Vagina (tissue), 2 donors: Measurements from ENCODE around the gene PZP. TPM values are rescaled to one million over a fixed set of nuclear protein-coding genes. Genes with fewer than 3 reads are reported as not detected.

ENCODE experiments used
- DNase-seq, 2 donors: peaks; one replicate each; pipeline ENCODE4 v3.0.0-alpha.2; 2017; ENCODE audit errors: extremely low spot score in 2 of 2
- H3K27ac ChIP-seq: fragments of 200-600 bp; sonication (generic); one replicate; pipeline ENCODE4 v1.5.1; 2019
- H3K27me3 ChIP-seq: fragments of 200-600 bp; sonication (generic); one replicate; pipeline ENCODE4 v1.5.1; 2019
- H3K36me3 ChIP-seq, 2 donors: fragments of 200-600 bp; sonication (generic); one replicate each; pipeline ENCODE4 v1.5.1; 2017 to 2019
- H3K4me1 ChIP-seq: fragments of 200-600 bp; sonication (generic); one replicate; pipeline ENCODE4 v1.5.1; 2019
- H3K4me3 ChIP-seq, 2 donors: fragments of 200-600 bp; sonication (generic); 1 replicate in 1 of 2; 2 replicates in 1 of 2; pipeline ENCODE4 v1.5.1; 2016 to 2019
- H3K9me3 ChIP-seq: fragments of 200-600 bp; sonication (generic); one replicate; pipeline ENCODE4 v1.5.1; 2019
- POLR2A ChIP-seq, 2 donors: fragments of 450-650 bp; IDR thresholded peaks; one replicate each; pipeline ENCODE4 v1.6.1; 2017; ENCODE audit warnings: antibody characterized with exemption in 2 of 2, mild to moderate bottlenecking in 2 of 2, moderate library complexity in 2 of 2
- POLR2AphosphoS5 ChIP-seq, 2 donors: sonication (generic); formaldehyde crosslinking; IDR thresholded peaks; one replicate each; pipeline ENCODE4 v1.9.0; 2017; ENCODE audit warnings: antibody characterized with exemption in 2 of 2, mild to moderate bottlenecking in 2 of 2, low read depth in 1 of 2; ENCODE audit not compliant: insufficient read depth in 1 of 2
- intact Hi-C: fragments of 100-400 bp; cut with DNase I; formaldehyde crosslinking; loops from one replicate; pipeline ENCODE4 v1.15.1; 2023
- total RNA-seq: library from RNA; depleted of rRNA; stranded (reverse); fragments of >200 nt; gene quantifications from one replicate; pipeline ENCODE4 v1.2.3, GENCODE V29; 2016
- TF ChIP-seq, protein P1 (sequence below), 3 experiments: fragments of 450-650 bp in 2 of 3; fragments of 200-600 bp in 1 of 3; sonication (generic) in 1 of 3; IDR thresholded peaks; one replicate each; pipeline ENCODE4 v1.5.1; 2017 to 2019; ENCODE audit warnings: antibody characterized with exemption in 3 of 3, mild to moderate bottlenecking in 2 of 3, moderate library complexity in 2 of 3

PZP gene
- total RNA-seq, 1 donor from 2014 or later, result not detected

DNA sequence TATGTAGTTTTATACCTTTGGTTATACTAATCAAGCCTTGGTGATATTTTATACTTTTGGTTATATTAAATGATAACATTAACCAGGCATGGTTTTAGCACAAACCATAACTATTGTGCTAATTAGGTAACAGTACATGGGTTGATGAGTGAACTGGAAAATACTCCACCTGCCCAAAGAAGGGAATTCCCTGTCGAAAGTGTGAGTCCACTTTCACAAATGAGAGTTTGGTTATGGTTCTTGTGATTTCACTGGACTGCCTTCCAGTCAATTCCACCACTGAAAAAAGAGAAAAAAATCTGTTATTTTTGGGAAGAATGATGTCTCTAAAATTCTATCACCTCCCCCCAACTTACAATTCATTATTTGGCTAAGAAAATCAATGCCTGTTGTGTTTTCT, 102.1 kb downstream of the PZP start:
- Histone ChIP-seq H3K27ac (no peak overlapping the region), H3K4me1 (no peaks in the 10 kb centered on the region), H3K36me3 (peaks cover 0 to 14% of the 10 kb centered on the region in 2 donors), H3K9me3 (no peaks in the 10 kb centered on the region), H3K27me3 (no peaks in the 10 kb centered on the region), H3K4me3 (no peak overlapping the region)
- no peak for DNase-seq
- intact Hi-C loops, result no loop called here
- TF ChIP-seq POLR2AphosphoS5 (IDR thresholded peaks at IDR 0.05; ENCODE audit: insufficient read depth in 1 of 2, low read depth in 1 of 2) (no peak), POLR2A (IDR thresholded peaks at IDR 0.05) (no peak)
- TF ChIP-seq, protein P1, sequence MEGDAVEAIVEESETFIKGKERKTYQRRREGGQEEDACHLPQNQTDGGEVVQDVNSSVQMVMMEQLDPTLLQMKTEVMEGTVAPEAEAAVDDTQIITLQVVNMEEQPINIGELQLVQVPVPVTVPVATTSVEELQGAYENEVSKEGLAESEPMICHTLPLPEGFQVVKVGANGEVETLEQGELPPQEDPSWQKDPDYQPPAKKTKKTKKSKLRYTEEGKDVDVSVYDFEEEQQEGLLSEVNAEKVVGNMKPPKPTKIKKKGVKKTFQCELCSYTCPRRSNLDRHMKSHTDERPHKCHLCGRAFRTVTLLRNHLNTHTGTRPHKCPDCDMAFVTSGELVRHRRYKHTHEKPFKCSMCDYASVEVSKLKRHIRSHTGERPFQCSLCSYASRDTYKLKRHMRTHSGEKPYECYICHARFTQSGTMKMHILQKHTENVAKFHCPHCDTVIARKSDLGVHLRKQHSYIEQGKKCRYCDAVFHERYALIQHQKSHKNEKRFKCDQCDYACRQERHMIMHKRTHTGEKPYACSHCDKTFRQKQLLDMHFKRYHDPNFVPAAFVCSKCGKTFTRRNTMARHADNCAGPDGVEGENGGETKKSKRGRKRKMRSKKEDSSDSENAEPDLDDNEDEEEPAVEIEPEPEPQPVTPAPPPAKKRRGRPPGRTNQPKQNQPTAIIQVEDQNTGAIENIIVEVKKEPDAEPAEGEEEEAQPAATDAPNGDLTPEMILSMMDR (IDR thresholded peaks at IDR 0.05), result no peak

DNA sequence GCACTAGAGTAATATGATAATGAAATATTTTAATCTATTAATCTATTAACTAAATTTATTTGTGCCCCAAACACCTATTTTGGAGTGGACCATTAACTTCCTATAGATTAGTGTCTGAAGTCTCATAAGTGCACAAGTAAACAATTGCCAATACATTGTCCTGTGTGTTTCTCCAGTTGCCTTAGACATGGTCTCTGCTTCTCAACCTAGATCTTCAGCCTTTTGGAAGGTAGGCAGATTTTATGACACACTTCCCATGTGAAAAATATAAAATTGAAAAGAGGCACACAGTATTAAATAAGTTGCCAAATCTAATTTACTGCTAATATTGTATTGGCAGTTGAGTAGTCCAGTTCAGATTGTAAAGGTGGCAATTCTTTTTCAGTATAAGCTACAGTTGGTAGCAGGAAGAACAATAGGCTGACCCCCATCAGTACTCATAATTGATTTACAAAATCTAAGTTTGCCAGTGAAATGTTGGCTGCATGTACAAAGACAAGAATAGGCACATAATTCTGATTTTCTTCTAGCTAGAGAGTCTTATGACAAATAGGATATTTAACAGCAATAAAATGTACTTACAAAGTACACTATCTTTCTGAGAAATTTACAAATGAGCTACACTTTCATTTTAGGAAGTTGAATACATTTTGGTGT, 103.3 kb downstream of the PZP start:
- H3K4me3 ChIP-seq, result no peak overlapping the region
- intact Hi-C loops, result no loop called here
- no peaks in the 10 kb centered on the region for H3K4me1 ChIP-seq
- H3K9me3 ChIP-seq, result no peaks in the 10 kb centered on the region
- no peak for TF ChIP-seq POLR2A (IDR thresholded peaks at IDR 0.05)
- TF ChIP-seq, protein P1 (IDR thresholded peaks at IDR 0.05), result no peak
- no peak for DNase-seq
- H3K27ac ChIP-seq, result no peak overlapping the region
- no peaks in the 10 kb centered on the region for H3K27me3 ChIP-seq
- H3K36me3 ChIP-seq, result peaks cover 0 to 15% of the 10 kb centered on the region in 2 donors

DNA sequence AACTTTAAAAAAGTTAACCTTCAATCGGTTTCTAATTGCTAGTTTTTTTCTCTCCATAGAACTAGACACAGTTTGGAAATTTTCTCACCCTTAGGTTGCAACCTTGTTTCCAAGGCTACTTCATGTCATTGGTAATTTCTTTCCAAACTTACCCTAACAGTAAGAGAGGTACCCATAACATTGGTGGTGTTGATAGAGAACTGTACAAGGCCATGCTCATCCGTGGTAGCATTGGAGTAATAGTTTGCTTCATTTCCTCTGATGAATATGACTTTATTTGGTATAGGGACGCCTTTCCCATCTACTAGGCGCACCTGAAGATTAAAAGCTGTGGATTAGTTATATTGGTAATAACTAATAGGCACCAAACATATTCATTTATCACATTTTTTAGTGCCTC, 104.1 kb downstream of the PZP start:
- Histone ChIP-seq H3K27ac (no peak overlapping the region), H3K36me3 (peaks cover 0 to 15% of the 10 kb centered on the region in 2 donors), H3K9me3 (no peaks in the 10 kb centered on the region), H3K4me1 (no peaks in the 10 kb centered on the region), H3K27me3 (no peaks in the 10 kb centered on the region), H3K4me3 (no peak overlapping the region)
- no peak for DNase-seq
- intact Hi-C loops, result no loop called here
- TF ChIP-seq POLR2A (IDR thresholded peaks at IDR 0.05) (no peak), POLR2AphosphoS5 (IDR thresholded peaks at IDR 0.05; ENCODE audit: insufficient read depth in 1 of 2, low read depth in 1 of 2) (no peak)
- TF ChIP-seq, protein P1 (IDR thresholded peaks at IDR 0.05), result no peak

DNA sequence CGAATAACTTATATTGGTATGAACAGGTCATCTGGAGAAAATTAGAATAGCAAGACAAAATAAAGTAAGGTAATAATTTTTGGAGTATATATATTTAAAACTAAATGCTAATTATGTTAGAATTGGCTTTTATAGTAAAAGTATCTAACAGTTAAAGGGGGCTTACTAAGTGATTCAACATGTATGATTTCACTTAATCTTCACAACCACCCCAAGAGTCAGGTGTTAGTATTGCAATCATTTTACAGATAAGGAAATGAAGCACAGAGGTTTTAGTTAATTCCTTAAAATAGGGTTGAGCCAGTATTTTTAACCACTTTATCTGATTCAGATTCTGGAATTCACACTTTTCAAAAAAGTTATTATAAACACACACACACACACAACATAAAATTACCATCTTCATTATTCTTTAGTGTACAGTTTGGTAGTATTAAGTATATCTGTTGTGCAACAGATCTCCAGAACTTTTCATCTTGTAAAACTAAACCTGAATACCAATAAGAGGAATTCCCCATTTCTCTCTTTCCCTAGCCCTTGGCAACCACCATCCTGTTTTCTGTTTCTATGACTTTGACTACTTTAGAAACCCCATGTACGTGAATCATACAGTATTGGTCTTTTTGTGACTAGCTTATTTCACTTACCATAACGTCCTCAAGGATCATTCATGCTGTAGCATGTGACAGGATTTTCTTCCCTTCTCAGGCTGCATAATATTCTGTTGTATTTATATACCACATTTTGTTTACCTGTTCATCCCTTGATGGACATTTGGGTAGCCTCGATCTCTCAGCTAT, 104.9 kb downstream of the PZP start:
- intact Hi-C loops, result no loop called here
- Histone ChIP-seq H3K9me3 (no peaks in the 10 kb centered on the region), H3K27ac (no peak overlapping the region), H3K27me3 (no peaks in the 10 kb centered on the region), H3K4me3 (no peak overlapping the region), H3K4me1 (no peaks in the 10 kb centered on the region), H3K36me3 (peaks cover 0 to 15% of the 10 kb centered on the region in 2 donors)
- TF ChIP-seq, protein P1 (IDR thresholded peaks at IDR 0.05), result no peak
- TF ChIP-seq POLR2AphosphoS5 (IDR thresholded peaks at IDR 0.05; ENCODE audit: insufficient read depth in 1 of 2, low read depth in 1 of 2) (no peak), POLR2A (IDR thresholded peaks at IDR 0.05) (no peak)
- DNase-seq, result no peak
